Prostate gland (tissue), 2 donors: ENCODE results near the gene TCF7L1. TPM values are rescaled to one million over a fixed set of nuclear protein-coding genes. Genes with fewer than 3 reads are reported as not detected.

ENCODE experiments used
- DNase-seq: peaks from one replicate; pipeline ENCODE4 v3.0.0-alpha.2; 2019; ENCODE audit warnings: low spot score
- H3K27ac ChIP-seq, 2 donors: fragments of 200-600 bp; sonication (generic); 2 replicates each; pipeline ENCODE4 v1.5.1; 2017 to 2019
- H3K27me3 ChIP-seq: fragments of 200-600 bp; sonication (generic); replicated peaks from 2 replicates; pipeline ENCODE4 v1.5.1; 2019; ENCODE audit not compliant: insufficient read depth
- H3K36me3 ChIP-seq, 2 donors: fragments of 200-600 bp; sonication (generic); 1 replicate in 1 of 2; 2 replicates in 1 of 2; pipeline versions ENCODE4 v1.5.1 to v1.8.1; 2017 to 2019
- H3K4me1 ChIP-seq: fragments of 200-600 bp; sonication (generic); replicated peaks from 2 replicates; pipeline ENCODE4 v1.5.1; 2019
- H3K4me3 ChIP-seq, 2 donors: fragments of 200-600 bp; sonication (generic); 2 replicates each; pipeline ENCODE4 v1.5.1; 2017 to 2019
- H3K9me3 ChIP-seq: fragments of 200-600 bp; sonication (generic); 2 replicates; pipeline ENCODE4 v1.5.1; 2017
- CTCF ChIP-seq, 4 experiments: fragments of 200-600 bp in 2 of 4; fragments of 450-650 bp in 2 of 4; sonication (generic) in 2 of 4; IDR thresholded peaks; 1 replicate in 3 of 4; 2 replicates in 1 of 4; pipeline ENCODE4 v1.5.1; 2016 to 2019; ENCODE audit warnings: antibody characterized with exemption in 4 of 4, mild to moderate bottlenecking in 2 of 4, moderate library complexity in 2 of 4
- POLR2A ChIP-seq: fragments of 450-650 bp; IDR thresholded peaks from one replicate; pipeline ENCODE4 v1.6.1; 2016; ENCODE audit warnings: antibody characterized with exemption, mild to moderate bottlenecking
- POLR2AphosphoS5 ChIP-seq: sonication (generic); formaldehyde crosslinking; IDR thresholded peaks from one replicate; pipeline ENCODE4 v1.6.1; 2017; ENCODE audit warnings: antibody characterized with exemption
- WGBS: methylation state at CpG from one replicate; pipeline ENCODE4 v1.1.5; 2018; 5-methylcytosine and 5-hydroxymethylcytosine counted together
- intact Hi-C: fragments of 100-400 bp; cut with DNase I; formaldehyde crosslinking; loops from one replicate; pipeline ENCODE4 v1.14.2; 2022
- total RNA-seq, 2 donors: library from RNA; depleted of rRNA; stranded (reverse); fragments of >200 nt; gene quantifications; one replicate each; pipeline ENCODE4 v1.1.0, GENCODE V29; 2016

The TCF7L1 gene
- total RNA-seq, 2 donors from 2014 or later, result 2.6 to 7.0 TPM

GRCh38 chr2:85179541-85179940 lies 46.3 kb downstream of the TCF7L1 start:
- no peak overlapping the region for H3K27ac ChIP-seq
- H3K36me3 ChIP-seq, result no peaks in the 10 kb centered on the region
- no peaks in the 10 kb centered on the region for H3K9me3 ChIP-seq
- DNase-seq, result no peak
- intact Hi-C loops, result no loop called here
- no peaks in the 10 kb centered on the region for H3K27me3 ChIP-seq
- no peak for TF ChIP-seq CTCF (IDR thresholded peaks at IDR 0.05)
- no peak for TF ChIP-seq POLR2AphosphoS5
- TF ChIP-seq POLR2A, result no peak
- no peak overlapping the region for H3K4me3 ChIP-seq
- no peaks in the 10 kb centered on the region for H3K4me1 ChIP-seq
- WGBS, result 67% methylated on average over 3 of the region's 3 CpGs

GRCh38 chr2:85180322-85181133 lies 47.3 kb downstream of the TCF7L1 start:
- Histone ChIP-seq H3K4me1 (no peaks in the 10 kb centered on the region), H3K36me3 (no peaks in the 10 kb centered on the region), H3K9me3 (no peaks in the 10 kb centered on the region), H3K4me3 (no peak overlapping the region), H3K27me3 (no peaks in the 10 kb centered on the region), H3K27ac (no peak overlapping the region)
- WGBS, result 77% methylated on average over 12 of the region's 12 CpGs
- no peak for DNase-seq
- intact Hi-C loops, result no loop called here
- TF ChIP-seq CTCF (IDR thresholded peaks at IDR 0.05) (no peak), POLR2A (no peak), POLR2AphosphoS5 (no peak)

- Histone ChIP-seq H3K4me3 (no peak overlapping the region), H3K27ac (no peak overlapping the region), H3K4me1 (no peaks in the 10 kb centered on the region), H3K27me3 (no peaks in the 10 kb centered on the region), H3K9me3 (no peaks in the 10 kb centered on the region), H3K36me3 (no peaks in the 10 kb centered on the region)
- intact Hi-C loops, result no loop called here
- no peak for TF ChIP-seq POLR2AphosphoS5
- no peak for TF ChIP-seq CTCF (IDR thresholded peaks at IDR 0.05)
- no peak for TF ChIP-seq POLR2A
- WGBS, result 75% methylated on average over 5 of the region's 5 CpGs
- DNase-seq, result no peak
Observed at GRCh38 chr2:85181134-85181631, 48.0 kb downstream of the TCF7L1 start.

- intact Hi-C loops, result no loop called here
- H3K9me3 ChIP-seq, result no peaks in the 10 kb centered on the region
- no peaks in the 10 kb centered on the region for H3K27me3 ChIP-seq
- H3K4me1 ChIP-seq, result no peaks in the 10 kb centered on the region
- DNase-seq, result no peak
- H3K36me3 ChIP-seq, result no peaks in the 10 kb centered on the region
- 93% methylated on average over 11 of the region's 11 CpGs for WGBS
- no peak overlapping the region for H3K4me3 ChIP-seq
- H3K27ac ChIP-seq, result no peak overlapping the region
- no peak for TF ChIP-seq CTCF (IDR thresholded peaks at IDR 0.05)
- TF ChIP-seq POLR2A, result no peak
- no peak for TF ChIP-seq POLR2AphosphoS5
Observed at GRCh38 chr2:85181844-85182456, 48.8 kb downstream of the TCF7L1 start.

- Histone ChIP-seq H3K9me3 (no peaks in the 10 kb centered on the region), H3K36me3 (no peaks in the 10 kb centered on the region), H3K27ac (no peak overlapping the region), H3K27me3 (no peaks in the 10 kb centered on the region), H3K4me3 (no peak overlapping the region), H3K4me1 (no peaks in the 10 kb centered on the region)
- TF ChIP-seq POLR2AphosphoS5 (no peak), CTCF (IDR thresholded peaks at IDR 0.05) (no peak), POLR2A (no peak)
- DNase-seq, result no peak
- intact Hi-C loops, result no loop called here
- 100% methylated on average over 3 of the region's 3 CpGs for WGBS
Observed at GRCh38 chr2:85183076-85183475, 49.9 kb downstream of the TCF7L1 start.
